ENCODE measurements around the gene NPRL2. TPM values are rescaled to one million over a fixed set of nuclear protein-coding genes. Genes with fewer than 3 reads are reported as not detected.

NPRL2 gene
- total and polyA plus RNA-seq, 8 donors, result 16.1 to 33.3 (median 27.1) TPM

DNA sequence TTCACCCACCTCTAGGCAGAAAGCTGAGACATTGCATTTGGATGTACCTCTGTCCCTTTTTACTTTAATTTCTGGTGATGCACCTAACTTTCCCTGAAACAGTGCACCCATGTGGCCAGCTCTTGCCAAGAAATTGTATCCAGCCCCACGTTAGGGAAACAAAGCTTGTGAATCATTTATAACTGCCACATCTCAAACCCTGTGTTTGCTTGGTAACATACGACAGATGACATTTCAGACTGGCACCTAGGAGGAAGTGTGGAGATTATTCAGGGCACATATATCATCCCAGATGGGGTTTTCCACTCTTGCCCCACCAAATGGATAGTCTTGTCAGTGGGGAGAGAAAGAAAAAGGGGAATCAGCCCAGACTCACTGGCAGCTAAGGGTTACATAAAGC, 2.2 kb upstream of the NPRL2 start:
- peaks cover 4 to 55% of the 10 kb centered on the region in 2 donors for H3K36me3 ChIP-seq
- TF ChIP-seq, protein P1, sequence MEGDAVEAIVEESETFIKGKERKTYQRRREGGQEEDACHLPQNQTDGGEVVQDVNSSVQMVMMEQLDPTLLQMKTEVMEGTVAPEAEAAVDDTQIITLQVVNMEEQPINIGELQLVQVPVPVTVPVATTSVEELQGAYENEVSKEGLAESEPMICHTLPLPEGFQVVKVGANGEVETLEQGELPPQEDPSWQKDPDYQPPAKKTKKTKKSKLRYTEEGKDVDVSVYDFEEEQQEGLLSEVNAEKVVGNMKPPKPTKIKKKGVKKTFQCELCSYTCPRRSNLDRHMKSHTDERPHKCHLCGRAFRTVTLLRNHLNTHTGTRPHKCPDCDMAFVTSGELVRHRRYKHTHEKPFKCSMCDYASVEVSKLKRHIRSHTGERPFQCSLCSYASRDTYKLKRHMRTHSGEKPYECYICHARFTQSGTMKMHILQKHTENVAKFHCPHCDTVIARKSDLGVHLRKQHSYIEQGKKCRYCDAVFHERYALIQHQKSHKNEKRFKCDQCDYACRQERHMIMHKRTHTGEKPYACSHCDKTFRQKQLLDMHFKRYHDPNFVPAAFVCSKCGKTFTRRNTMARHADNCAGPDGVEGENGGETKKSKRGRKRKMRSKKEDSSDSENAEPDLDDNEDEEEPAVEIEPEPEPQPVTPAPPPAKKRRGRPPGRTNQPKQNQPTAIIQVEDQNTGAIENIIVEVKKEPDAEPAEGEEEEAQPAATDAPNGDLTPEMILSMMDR (IDR thresholded peaks at IDR 0.05), result no peak
- peaks cover 43 to 83% of the 10 kb centered on the region in 2 donors for H3K4me1 ChIP-seq
- H3K9me3 ChIP-seq, result no peaks in the 10 kb centered on the region
- no peaks in the 10 kb centered on the region for H3K27me3 ChIP-seq
- H3K4me3 ChIP-seq, result no peak overlapping the region
- no peak for ATAC-seq
- intact Hi-C loops (cut with DNase I), result no loop called here
- peak overlapping the region in 1 of 2 donors; percentile 15 for H3K27ac ChIP-seq
- DNase-seq, result no peak

DNA sequence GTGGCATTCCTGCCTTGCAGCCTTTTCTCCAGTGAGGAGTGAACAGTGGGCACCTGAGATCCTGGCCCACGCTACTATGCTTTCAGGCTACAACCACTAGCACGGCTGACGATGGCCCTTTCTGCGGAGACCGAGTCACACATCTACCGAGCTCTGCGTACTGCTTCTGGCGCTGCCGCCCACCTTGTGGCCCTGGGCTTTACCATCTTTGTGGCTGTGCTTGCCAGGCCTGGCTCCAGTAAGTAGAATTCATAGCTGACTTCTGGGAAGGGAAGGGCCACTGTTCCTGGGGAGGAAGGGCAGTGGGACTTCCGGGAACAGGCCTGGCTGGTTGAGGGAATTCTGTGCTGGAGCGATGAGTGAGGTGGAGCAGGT, 735 bp upstream of the NPRL2 start:
- TF ChIP-seq, protein P1 (IDR thresholded peaks at IDR 0.05), result no peak
- no peaks in the 10 kb centered on the region for H3K27me3 ChIP-seq
- H3K9me3 ChIP-seq, result no peaks in the 10 kb centered on the region
- intact Hi-C loops (cut with DNase I), result no loop called here
- H3K36me3 ChIP-seq, result peaks cover 4 to 54% of the 10 kb centered on the region in 2 donors
- DNase-seq, result no peak
- H3K27ac ChIP-seq, result peak overlapping the region in 1 of 2 donors; percentile 97
- peaks cover 29 to 82% of the 10 kb centered on the region in 2 donors for H3K4me1 ChIP-seq
- no peak for ATAC-seq
- peak overlapping the region; percentile 69 to 78 for H3K4me3 ChIP-seq

DNA sequence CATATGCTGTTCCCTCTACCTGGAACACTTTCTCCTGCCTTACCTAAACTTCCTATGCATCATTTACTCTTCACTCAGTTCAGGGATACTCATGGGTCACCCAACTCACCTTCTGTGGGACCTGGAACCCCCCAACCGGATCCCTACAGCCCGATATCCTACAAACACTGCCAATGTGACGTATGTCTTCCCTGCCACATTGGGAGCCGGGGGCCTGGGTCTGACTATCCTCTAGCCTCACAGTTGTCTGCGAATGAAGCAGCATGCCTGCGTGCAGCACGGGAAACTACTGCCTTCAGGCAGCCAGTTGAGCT, 405 bp downstream of the NPRL2 start:
- TF ChIP-seq, protein P1 (IDR thresholded peaks at IDR 0.05), result no peak
- H3K4me1 ChIP-seq, result peaks cover 27 to 82% of the 10 kb centered on the region in 2 donors
- ATAC-seq, result no peak
- H3K4me3 ChIP-seq, result peak overlapping the region; percentile 69 to 78
- intact Hi-C loops (cut with DNase I), result no loop called here
- peaks cover 4 to 43% of the 10 kb centered on the region in 2 donors for H3K36me3 ChIP-seq
- H3K27ac ChIP-seq, result peak overlapping the region; percentile 90 to 97
- DNase-seq, result no peak
- no peaks in the 10 kb centered on the region for H3K9me3 ChIP-seq
- no peaks in the 10 kb centered on the region for H3K27me3 ChIP-seq

DNA sequence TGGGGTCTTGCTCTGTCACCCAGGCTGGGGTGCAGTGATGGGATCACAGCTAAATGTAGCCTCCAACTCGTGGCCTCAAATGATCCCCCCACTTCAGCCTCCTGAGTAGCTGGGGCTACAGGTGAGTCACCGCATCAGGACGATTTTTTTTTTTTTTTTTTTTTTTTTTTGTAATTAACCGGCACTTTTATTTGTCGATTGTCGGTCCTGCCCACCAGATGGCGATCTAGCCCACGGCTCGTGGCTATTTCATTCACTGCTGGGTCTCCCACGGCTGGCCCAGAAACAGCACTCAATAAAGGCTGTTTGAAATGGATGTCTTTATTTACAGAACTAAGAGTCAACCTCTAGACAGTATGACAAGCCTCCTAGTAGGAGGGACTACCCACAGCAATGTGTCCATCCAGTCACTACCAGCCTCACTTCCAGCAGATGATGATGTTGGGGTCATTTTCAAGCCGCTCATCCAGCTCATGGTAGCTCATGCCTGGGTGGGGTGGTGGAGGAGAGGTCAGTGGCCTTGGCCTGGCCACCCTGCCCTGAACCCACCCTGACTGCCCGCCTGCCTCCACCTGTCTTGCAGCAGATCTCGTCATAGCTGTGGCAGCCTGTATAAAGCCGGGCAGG, 3.3 kb downstream of the NPRL2 start:
- DNase-seq (peak in 2 of 4 donors; percentile 69 to 86), ATAC-seq (peak; percentile 15)
- H3K9me3 ChIP-seq, result no peaks in the 10 kb centered on the region
- intact Hi-C loops (cut with DNase I), result loop anchor here in 1 of 2 donors (5.0 kb wide), 1 partner anchor 195 kb away; no protein-coding TSS in a partner anchor
- peaks cover 0 to 16% of the 10 kb centered on the region in 2 donors for H3K36me3 ChIP-seq
- TF ChIP-seq, protein P1 (IDR thresholded peaks at IDR 0.05), result peak; percentile 43 to 54
- no peak overlapping the region for H3K27ac ChIP-seq
- H3K4me3 ChIP-seq, result no peak overlapping the region
- no peaks in the 10 kb centered on the region for H3K27me3 ChIP-seq
- H3K4me1 ChIP-seq, result peaks cover 28 to 64% of the 10 kb centered on the region in 2 donors

DNA sequence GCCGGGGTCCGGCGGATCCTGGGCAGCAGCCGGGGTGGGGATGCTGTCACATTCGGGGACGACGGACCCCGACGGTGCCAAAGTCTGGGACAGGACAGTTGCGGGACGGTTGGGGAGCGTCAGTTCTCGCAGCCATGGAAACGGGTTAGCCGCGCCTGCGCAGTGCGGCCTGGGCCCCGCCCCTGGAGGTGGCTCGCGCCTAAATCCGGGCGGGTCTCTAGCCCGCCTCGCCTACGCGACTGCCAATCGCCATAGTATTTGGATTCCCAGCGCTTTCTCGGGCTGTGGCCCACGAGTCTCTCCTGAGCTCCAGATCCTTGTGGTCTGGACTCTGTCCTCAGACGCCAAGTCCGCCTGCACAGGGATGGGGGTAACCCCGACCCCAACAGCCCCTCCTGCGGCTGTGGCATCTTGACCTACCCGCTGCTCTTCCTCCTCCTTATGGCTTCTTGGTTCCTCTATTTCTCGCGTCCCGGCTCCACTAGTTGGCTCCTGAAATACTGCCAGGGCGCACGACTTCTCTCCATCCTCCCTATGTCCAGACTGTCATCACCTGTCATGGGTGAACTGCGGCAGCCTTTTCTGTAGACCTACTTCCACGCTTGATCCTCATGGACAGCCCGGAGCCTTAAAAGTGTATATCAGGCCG, 4.9 kb downstream of the NPRL2 start, which contains the start of gene ZMYND10:
ZMYND10 (minus strand) TSS at position 147 of the 649 bp plus-strand sequence. CDS start 153 bp downstream, outside the sequence.
- H3K27me3 ChIP-seq, result no peaks in the 10 kb centered on the region
- TF ChIP-seq, protein P1 (IDR thresholded peaks at IDR 0.05), result no peak
- H3K9me3 ChIP-seq, result no peaks in the 10 kb centered on the region
- DNase-seq (peak in 3 of 4 donors; percentile 69 to 93 (median 72)), ATAC-seq (peak; percentile 23)
- H3K27ac ChIP-seq, result no peak within 1 kb of the TSS
- H3K36me3 ChIP-seq, result peaks cover 0 to 16% of the 10 kb centered on the region in 2 donors
- intact Hi-C loops (cut with DNase I), result loop anchor here in 1 of 2 donors (5.0 kb wide), 1 partner anchor 197 kb away; no protein-coding TSS in a partner anchor
- H3K4me3 ChIP-seq, result peak within 1 kb of the TSS; percentile 28 to 37
- peaks cover 27 to 63% of the 10 kb centered on the region in 2 donors for H3K4me1 ChIP-seq

All from left lung (tissue), 10 donors.